GM18519 (cell line): Measurements from ENCODE around the gene LIM2.
A peak's percentile ranks its signal among the peaks of the same experiment; 100 is the strongest.
"Not testable (repeated sequence)": the region's sequence is repeated elsewhere in the genome, so short reads cannot be mapped to it uniquely, and the experiment has no call there.

ENCODE experiments used
- ATAC-seq: cut with Tn5 transposase; IDR thresholded peaks from one replicate; pipeline ENCODE4 v1.9.1; 2021; ENCODE audit warnings: mild to moderate bottlenecking, moderate library complexity; ENCODE audit not compliant: unreplicated experiment, low FRiP score

Gene LIM2

GRCh38 chr19:51387924-51388389 lies at the start of gene LIM2:
LIM2 (minus strand) TSS chr19:51387974; CDS start chr19:51387443, 531 bp downstream.
- ATAC-seq = no peak

- no peak for ATAC-seq
Observed at GRCh38 chr19:51434456-51434855, 46.7 kb upstream of the LIM2 start.

GRCh38 chr19:51433043-51433442 lies 45.3 kb upstream of the LIM2 start:
- no peak for ATAC-seq

- ATAC-seq = no peak
Observed at GRCh38 chr19:51431124-51431523, 43.4 kb upstream of the LIM2 start.

GRCh38 chr19:51430221-51430620 lies 42.4 kb upstream of the LIM2 start:
- ATAC-seq = no peak

- ATAC-seq = no peak
Observed at GRCh38 chr19:51427201-51427600, 39.4 kb upstream of the LIM2 start.

- ATAC-seq = no peak
Observed at GRCh38 chr19:51422053-51422448, 34.3 kb upstream of the LIM2 start.

- ATAC-seq = no peak
Observed at GRCh38 chr19:51421229-51422052, 33.7 kb upstream of the LIM2 start.

GRCh38 chr19:51420511-51420910 lies 32.7 kb upstream of the LIM2 start:
- ATAC-seq = not testable (repeated sequence)

GRCh38 chr19:51418707-51419106 lies 30.9 kb upstream of the LIM2 start:
- ATAC-seq = no peak

- no peak for ATAC-seq
Observed at GRCh38 chr19:51417810-51418157, 30.0 kb upstream of the LIM2 start.

GRCh38 chr19:51417107-51417809 lies 29.5 kb upstream of the LIM2 start, which contains the start of gene SIGLEC10:
SIGLEC10 (minus strand) TSS chr19:51417642; CDS start chr19:51417581, 61 bp downstream.
- ATAC-seq = peak; percentile 59

- ATAC-seq = not testable (repeated sequence)
Observed at GRCh38 chr19:51416422-51416821, 28.6 kb upstream of the LIM2 start.

- no peak for ATAC-seq
Observed at GRCh38 chr19:51415187-51415586, 27.4 kb upstream of the LIM2 start.

- no peak for ATAC-seq
Observed at GRCh38 chr19:51410950-51411748, 23.4 kb upstream of the LIM2 start.

GRCh38 chr19:51407511-51408131 lies 19.8 kb upstream of the LIM2 start:
- ATAC-seq = no peak

- no peak for ATAC-seq
Observed at GRCh38 chr19:51402117-51402516, 14.3 kb upstream of the LIM2 start.

GRCh38 chr19:51399936-51400335 lies 12.2 kb upstream of the LIM2 start:
- ATAC-seq = not testable (repeated sequence)

- no peak for ATAC-seq
Observed at GRCh38 chr19:51399231-51399630, 11.5 kb upstream of the LIM2 start.

GRCh38 chr19:51398096-51398704 lies 10.4 kb upstream of the LIM2 start:
- ATAC-seq = no peak
